GM10847 (cell line): ENCODE results near the gene TNFAIP8L3.

Experiments used
- POLR2A ChIP-seq: IDR thresholded peaks from 2 replicates; pipeline ENCODE4 v1.6.1; 2011; ENCODE audit not compliant: insufficient read length; ENCODE audit errors: extremely low read depth

The TNFAIP8L3 gene

GRCh38 chr15:51094606-51095569, at the start of gene TNFAIP8L3:
TNFAIP8L3 (minus strand) TSS chr15:51094906; CDS start chr15:51094595, 311 bp downstream.
- TF ChIP-seq POLR2A: no peak

- no peak for TF ChIP-seq POLR2A
Observed at GRCh38 chr15:51144021-51144532, 49.4 kb upstream of the TNFAIP8L3 start.

- no peak for TF ChIP-seq POLR2A
Observed at GRCh38 chr15:51139091-51139490, 44.4 kb upstream of the TNFAIP8L3 start.

- TF ChIP-seq POLR2A: no peak
Observed at GRCh38 chr15:51137880-51138430, 43.2 kb upstream of the TNFAIP8L3 start.

- no peak for TF ChIP-seq POLR2A
Observed at GRCh38 chr15:51137024-51137423, 42.3 kb upstream of the TNFAIP8L3 start.

- no peak for TF ChIP-seq POLR2A
Observed at GRCh38 chr15:51135276-51135675, 40.6 kb upstream of the TNFAIP8L3 start.

- TF ChIP-seq POLR2A: no peak
Observed at GRCh38 chr15:51134416-51135199, 39.9 kb upstream of the TNFAIP8L3 start.

- TF ChIP-seq POLR2A: no peak
Observed at GRCh38 chr15:51133140-51133765, 38.5 kb upstream of the TNFAIP8L3 start.

GRCh38 chr15:51132384-51133139, 37.9 kb upstream of the TNFAIP8L3 start:
- no peak for TF ChIP-seq POLR2A

- no peak for TF ChIP-seq POLR2A
Observed at GRCh38 chr15:51131596-51132290, 37.0 kb upstream of the TNFAIP8L3 start.

GRCh38 chr15:51130344-51130743, 35.6 kb upstream of the TNFAIP8L3 start:
- TF ChIP-seq POLR2A: no peak

GRCh38 chr15:51129535-51130188, 35.0 kb upstream of the TNFAIP8L3 start:
- TF ChIP-seq POLR2A: no peak

- TF ChIP-seq POLR2A: no peak
Observed at GRCh38 chr15:51128701-51129100, 34.0 kb upstream of the TNFAIP8L3 start.
